HG03060 (cell line): ENCODE measurements around the gene TRIM41.
"Not testable (repeated sequence)": the region's sequence is repeated elsewhere in the genome, so short reads cannot be mapped to it uniquely, and the experiment has no call there.

Experiments used
- ATAC-seq: cut with Tn5 transposase; IDR thresholded peaks from one replicate; pipeline ENCODE4 v1.9.1; 2021; ENCODE audit warnings: low read depth, moderate number of reproducible peaks; ENCODE audit not compliant: unreplicated experiment

Gene TRIM41

GRCh38 chr5:181245427-181246275 is 22.6 kb downstream of the TRIM41 start:
- ATAC-seq: no peak

GRCh38 chr5:181246276-181247049 is 23.4 kb downstream of the TRIM41 start:
- ATAC-seq: no peak

- no peak for ATAC-seq
These were observed 25.2 kb downstream of the TRIM41 start for GRCh38 chr5:181248277-181248676.

GRCh38 chr5:181255276-181255675 is 32.2 kb downstream of the TRIM41 start:
- no peak for ATAC-seq

GRCh38 chr5:181255836-181256578 is 32.9 kb downstream of the TRIM41 start:
- ATAC-seq: no peak

- no peak for ATAC-seq
These were observed 35.5 kb downstream of the TRIM41 start for GRCh38 chr5:181258576-181258975.

- no peak for ATAC-seq
These were observed 36.2 kb downstream of the TRIM41 start for GRCh38 chr5:181259283-181259682.

- ATAC-seq: no peak
These were observed 37.1 kb downstream of the TRIM41 start for GRCh38 chr5:181259974-181260719.

- peak; percentile 55 for ATAC-seq
These were observed 37.7 kb downstream of the TRIM41 start, which contains the start of gene TRIM52 for GRCh38 chr5:181260720-181261319. Gene TRIM52, minus strand, starts transcription at chr5:181261143. Its CDS starts 330 bp downstream, at chr5:181260813.

- no peak for ATAC-seq
These were observed 38.4 kb downstream of the TRIM41 start for GRCh38 chr5:181261320-181262049.

GRCh38 chr5:181263633-181264032 is 40.6 kb downstream of the TRIM41 start:
- no peak for ATAC-seq

- no peak for ATAC-seq
These were observed 42.1 kb downstream of the TRIM41 start for GRCh38 chr5:181265092-181265671.

GRCh38 chr5:181267291-181267904 is 44.3 kb downstream of the TRIM41 start:
- ATAC-seq: not testable (repeated sequence)

- not testable (repeated sequence) for ATAC-seq
These were observed 44.8 kb downstream of the TRIM41 start for GRCh38 chr5:181267907-181268306.

- ATAC-seq: no peak
These were observed 48.0 kb downstream of the TRIM41 start for GRCh38 chr5:181271081-181271480.

GRCh38 chr5:181273433-181273744 is 50.3 kb downstream of the TRIM41 start:
- not testable (repeated sequence) for ATAC-seq

- no peak for ATAC-seq
These were observed 57.2 kb downstream of the TRIM41 start for GRCh38 chr5:181280251-181280762.
